Measurements from ENCODE around the gene ANKFY1.

DNA sequence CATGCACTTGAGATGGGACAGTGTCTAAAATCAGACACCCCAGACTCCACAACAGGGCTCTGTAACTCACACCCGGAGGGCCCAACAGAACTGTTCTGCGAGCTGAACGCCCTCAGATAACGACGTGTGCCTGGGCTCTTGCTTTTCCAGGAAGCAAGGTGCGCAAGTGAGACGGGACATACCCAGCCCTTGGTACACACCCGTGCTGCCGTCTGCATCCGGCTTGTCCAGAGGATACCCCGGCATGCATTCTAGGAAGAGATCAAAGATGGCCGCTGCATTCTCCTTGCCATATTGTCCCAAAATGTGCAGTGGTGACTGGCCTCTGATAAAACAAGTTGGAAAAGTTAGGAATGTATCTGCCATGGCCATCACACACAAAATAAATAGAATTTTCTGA lies 91.4 kb downstream of the ANKFY1 start:
- TF ChIP-seq, protein P1, sequence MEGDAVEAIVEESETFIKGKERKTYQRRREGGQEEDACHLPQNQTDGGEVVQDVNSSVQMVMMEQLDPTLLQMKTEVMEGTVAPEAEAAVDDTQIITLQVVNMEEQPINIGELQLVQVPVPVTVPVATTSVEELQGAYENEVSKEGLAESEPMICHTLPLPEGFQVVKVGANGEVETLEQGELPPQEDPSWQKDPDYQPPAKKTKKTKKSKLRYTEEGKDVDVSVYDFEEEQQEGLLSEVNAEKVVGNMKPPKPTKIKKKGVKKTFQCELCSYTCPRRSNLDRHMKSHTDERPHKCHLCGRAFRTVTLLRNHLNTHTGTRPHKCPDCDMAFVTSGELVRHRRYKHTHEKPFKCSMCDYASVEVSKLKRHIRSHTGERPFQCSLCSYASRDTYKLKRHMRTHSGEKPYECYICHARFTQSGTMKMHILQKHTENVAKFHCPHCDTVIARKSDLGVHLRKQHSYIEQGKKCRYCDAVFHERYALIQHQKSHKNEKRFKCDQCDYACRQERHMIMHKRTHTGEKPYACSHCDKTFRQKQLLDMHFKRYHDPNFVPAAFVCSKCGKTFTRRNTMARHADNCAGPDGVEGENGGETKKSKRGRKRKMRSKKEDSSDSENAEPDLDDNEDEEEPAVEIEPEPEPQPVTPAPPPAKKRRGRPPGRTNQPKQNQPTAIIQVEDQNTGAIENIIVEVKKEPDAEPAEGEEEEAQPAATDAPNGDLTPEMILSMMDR (IDR thresholded peaks at IDR 0.05), result no peak
- TF ChIP-seq ZFX (IDR thresholded peaks at IDR 0.05; ENCODE audit: borderline replicate concordance), result no peak

Data from 22Rv1 (cell line).